Skin epidermis (tissue), 12 donors: Measurements from ENCODE around the gene DOCK2.
"Not testable (repeated sequence)": the region's sequence is repeated elsewhere in the genome, so short reads cannot be mapped to it uniquely, and the experiment has no call there.

Experiments
- H3K27ac ChIP-seq, 21 experiments: fragments of 200-600 bp; sonication (generic) in 11 of 21; one replicate each; pipeline ENCODE4 v1.5.0; 2020; ENCODE audit warnings: mild to moderate bottlenecking in 3 of 21, inconsistent platforms in 2 of 21, moderate library complexity in 2 of 21
- H3K4me3 ChIP-seq, 7 experiments: fragments of 200-600 bp; sonication (generic) in 2 of 7; one replicate each; pipeline ENCODE4 v1.5.0; 2020; ENCODE audit warnings: inconsistent platforms in 2 of 7, mild to moderate bottlenecking in 2 of 7, moderate library complexity in 1 of 7

DOCK2 gene

GRCh38 chr5:169746147-169746694, 109.1 kb downstream of the DOCK2 start:
- H3K27ac ChIP-seq, result no peak overlapping the region
- no peak overlapping the region for H3K4me3 ChIP-seq

GRCh38 chr5:169748174-169748573, 111.1 kb downstream of the DOCK2 start:
- Histone ChIP-seq H3K4me3 (no peak overlapping the region), H3K27ac (no peak overlapping the region)

GRCh38 chr5:169749295-169749694, 112.2 kb downstream of the DOCK2 start:
- H3K27ac ChIP-seq, result no peak overlapping the region
- no peak overlapping the region for H3K4me3 ChIP-seq

- H3K27ac ChIP-seq, result no peak overlapping the region
- H3K4me3 ChIP-seq, result no peak overlapping the region
Measured at GRCh38 chr5:169751490-169751889, 114.4 kb downstream of the DOCK2 start.

GRCh38 chr5:169752566-169752965, 115.5 kb downstream of the DOCK2 start:
- H3K4me3 ChIP-seq, H3K27ac ChIP-seq: not testable (repeated sequence)

- Histone ChIP-seq H3K27ac (no peak overlapping the region), H3K4me3 (no peak overlapping the region)
Measured at GRCh38 chr5:169753795-169754194, 116.7 kb downstream of the DOCK2 start.

GRCh38 chr5:169754737-169755136, 117.7 kb downstream of the DOCK2 start:
- Histone ChIP-seq H3K27ac (no peak overlapping the region), H3K4me3 (no peak overlapping the region)

GRCh38 chr5:169756071-169756765, 119.1 kb downstream of the DOCK2 start:
- no peak overlapping the region for H3K4me3 ChIP-seq
- no peak overlapping the region for H3K27ac ChIP-seq

GRCh38 chr5:169757016-169757415, 119.9 kb downstream of the DOCK2 start:
- Histone ChIP-seq H3K27ac (no peak overlapping the region), H3K4me3 (no peak overlapping the region)

- Histone ChIP-seq H3K4me3 (no peak overlapping the region), H3K27ac (no peak overlapping the region)
Measured at GRCh38 chr5:169758886-169759285, 121.8 kb downstream of the DOCK2 start.

- Histone ChIP-seq H3K4me3 (no peak overlapping the region), H3K27ac (no peak overlapping the region)
Measured at GRCh38 chr5:169760229-169760628, 123.2 kb downstream of the DOCK2 start.

- Histone ChIP-seq H3K4me3 (no peak overlapping the region), H3K27ac (no peak overlapping the region)
Measured at GRCh38 chr5:169762338-169763095, 125.4 kb downstream of the DOCK2 start.

- H3K4me3 ChIP-seq, result no peak overlapping the region
- H3K27ac ChIP-seq, result peak overlapping the region in 1 of 21 experiments; percentile 28
Measured at GRCh38 chr5:169763376-169764017, 126.4 kb downstream of the DOCK2 start.

GRCh38 chr5:169764018-169764378, 126.9 kb downstream of the DOCK2 start:
- Histone ChIP-seq H3K27ac (no peak overlapping the region), H3K4me3 (no peak overlapping the region)

GRCh38 chr5:169765176-169765996, 128.3 kb downstream of the DOCK2 start:
- Histone ChIP-seq H3K4me3 (no peak overlapping the region), H3K27ac (no peak overlapping the region)

- not testable (repeated sequence) for H3K4me3 ChIP-seq, H3K27ac ChIP-seq
Measured at GRCh38 chr5:169766943-169767342, 129.9 kb downstream of the DOCK2 start.

GRCh38 chr5:169767938-169768337, 130.9 kb downstream of the DOCK2 start:
- Histone ChIP-seq H3K27ac (no peak overlapping the region), H3K4me3 (no peak overlapping the region)

- Histone ChIP-seq H3K4me3 (no peak overlapping the region), H3K27ac (no peak overlapping the region)
Measured at GRCh38 chr5:169768416-169768815, 131.3 kb downstream of the DOCK2 start.

- Histone ChIP-seq H3K4me3 (no peak overlapping the region), H3K27ac (no peak overlapping the region)
Measured at GRCh38 chr5:169770109-169770508, 133.0 kb downstream of the DOCK2 start.

- Histone ChIP-seq H3K27ac (no peak overlapping the region), H3K4me3 (no peak overlapping the region)
Measured at GRCh38 chr5:169772256-169772655, 135.2 kb downstream of the DOCK2 start.
